T follicular helper cell (primary cell): ENCODE measurements around the gene SMYD3.
"Not testable (repeated sequence)": the region's sequence is repeated elsewhere in the genome, so short reads cannot be mapped to it uniquely, and the experiment has no call there.

ENCODE experiments used
- DNase-seq: peaks from one replicate; pipeline ENCODE4 v3.0.0-alpha.2; 2020; ENCODE audit warnings: low read depth

The SMYD3 gene

GRCh38 chr1:245715970-245716369 is 791.1 kb downstream of the SMYD3 start:
- DNase-seq, result no peak

- DNase-seq, result no peak
Measured at GRCh38 chr1:245715291-245715701, 791.8 kb downstream of the SMYD3 start.

- not testable (repeated sequence) for DNase-seq
Measured at GRCh38 chr1:245714027-245714426, 793.1 kb downstream of the SMYD3 start.

- DNase-seq, result no peak
Measured at GRCh38 chr1:245710961-245711903, 795.8 kb downstream of the SMYD3 start.

- no peak for DNase-seq
Measured at GRCh38 chr1:245707941-245708340, 799.1 kb downstream of the SMYD3 start.

- no peak for DNase-seq
Measured at GRCh38 chr1:245704765-245705164, 802.3 kb downstream of the SMYD3 start.

GRCh38 chr1:245704341-245704740 is 802.7 kb downstream of the SMYD3 start:
- no peak for DNase-seq

- no peak for DNase-seq
Measured at GRCh38 chr1:245702346-245702745, 804.7 kb downstream of the SMYD3 start.

- DNase-seq, result no peak
Measured at GRCh38 chr1:245701631-245702030, 805.4 kb downstream of the SMYD3 start.

- no peak for DNase-seq
Measured at GRCh38 chr1:245700631-245701030, 806.4 kb downstream of the SMYD3 start.
